ENCODE data around the gene FAAP100. TPM values are rescaled to one million over a fixed set of nuclear protein-coding genes. Genes with fewer than 3 reads are reported as not detected.

Gene FAAP100
- total RNA-seq, 1 donor from 2014 or later, result 64.6 TPM

DNA sequence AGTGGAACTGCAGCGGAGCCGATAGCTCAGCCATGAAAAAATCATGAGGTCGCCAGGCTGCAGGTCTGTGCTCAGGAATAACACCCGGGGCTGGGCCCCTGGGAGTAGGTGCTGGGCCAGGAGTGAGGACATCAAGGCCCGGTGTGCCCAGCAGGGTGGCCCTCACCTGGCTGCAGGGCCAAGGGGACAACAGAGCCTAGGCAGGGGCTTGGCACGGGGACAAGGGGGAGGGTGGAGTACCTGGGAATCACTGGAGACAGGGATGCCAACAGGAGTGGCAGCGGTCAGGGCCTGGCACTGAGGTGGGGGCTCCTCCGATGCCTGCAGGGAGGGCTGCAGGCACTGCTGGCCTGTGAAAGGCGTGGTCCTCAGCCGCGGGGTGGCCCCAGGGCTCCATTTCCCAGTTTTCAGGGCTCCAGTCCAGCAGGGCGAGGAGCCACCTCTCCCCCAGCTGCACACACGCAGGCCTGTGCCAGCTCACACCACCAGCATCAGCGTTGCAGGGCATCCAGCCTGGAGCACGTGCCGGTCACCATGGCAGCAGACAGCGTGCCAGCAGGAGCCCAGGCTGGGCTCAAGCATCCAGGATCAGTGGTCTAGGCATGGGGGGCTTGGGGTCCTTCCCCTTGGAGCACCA lies 28.6 kb downstream of the FAAP100 start:
- H3K27ac Mint-ChIP-seq (ENCODE audit: unreplicated experiment), result no peak overlapping the region
- H3K9me3 Mint-ChIP-seq (ENCODE audit: unreplicated experiment), result no peaks in the 10 kb centered on the region
- H3K4me3 Mint-ChIP-seq (ENCODE audit: unreplicated experiment), result no peak overlapping the region
- no peaks in the 10 kb centered on the region for H3K27me3 Mint-ChIP-seq (ENCODE audit: unreplicated experiment)
- peaks cover 15% of the 10 kb centered on the region for H3K4me1 Mint-ChIP-seq (ENCODE audit: unreplicated experiment)
- no peak for DNase-seq (ENCODE audit: extremely low spot score, unreplicated experiment)
- TF ChIP-seq, protein P1, sequence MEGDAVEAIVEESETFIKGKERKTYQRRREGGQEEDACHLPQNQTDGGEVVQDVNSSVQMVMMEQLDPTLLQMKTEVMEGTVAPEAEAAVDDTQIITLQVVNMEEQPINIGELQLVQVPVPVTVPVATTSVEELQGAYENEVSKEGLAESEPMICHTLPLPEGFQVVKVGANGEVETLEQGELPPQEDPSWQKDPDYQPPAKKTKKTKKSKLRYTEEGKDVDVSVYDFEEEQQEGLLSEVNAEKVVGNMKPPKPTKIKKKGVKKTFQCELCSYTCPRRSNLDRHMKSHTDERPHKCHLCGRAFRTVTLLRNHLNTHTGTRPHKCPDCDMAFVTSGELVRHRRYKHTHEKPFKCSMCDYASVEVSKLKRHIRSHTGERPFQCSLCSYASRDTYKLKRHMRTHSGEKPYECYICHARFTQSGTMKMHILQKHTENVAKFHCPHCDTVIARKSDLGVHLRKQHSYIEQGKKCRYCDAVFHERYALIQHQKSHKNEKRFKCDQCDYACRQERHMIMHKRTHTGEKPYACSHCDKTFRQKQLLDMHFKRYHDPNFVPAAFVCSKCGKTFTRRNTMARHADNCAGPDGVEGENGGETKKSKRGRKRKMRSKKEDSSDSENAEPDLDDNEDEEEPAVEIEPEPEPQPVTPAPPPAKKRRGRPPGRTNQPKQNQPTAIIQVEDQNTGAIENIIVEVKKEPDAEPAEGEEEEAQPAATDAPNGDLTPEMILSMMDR (IDR thresholded peaks at IDR 0.05), result no peak
- H3K36me3 Mint-ChIP-seq (ENCODE audit: unreplicated experiment), result no peaks in the 10 kb centered on the region

DNA sequence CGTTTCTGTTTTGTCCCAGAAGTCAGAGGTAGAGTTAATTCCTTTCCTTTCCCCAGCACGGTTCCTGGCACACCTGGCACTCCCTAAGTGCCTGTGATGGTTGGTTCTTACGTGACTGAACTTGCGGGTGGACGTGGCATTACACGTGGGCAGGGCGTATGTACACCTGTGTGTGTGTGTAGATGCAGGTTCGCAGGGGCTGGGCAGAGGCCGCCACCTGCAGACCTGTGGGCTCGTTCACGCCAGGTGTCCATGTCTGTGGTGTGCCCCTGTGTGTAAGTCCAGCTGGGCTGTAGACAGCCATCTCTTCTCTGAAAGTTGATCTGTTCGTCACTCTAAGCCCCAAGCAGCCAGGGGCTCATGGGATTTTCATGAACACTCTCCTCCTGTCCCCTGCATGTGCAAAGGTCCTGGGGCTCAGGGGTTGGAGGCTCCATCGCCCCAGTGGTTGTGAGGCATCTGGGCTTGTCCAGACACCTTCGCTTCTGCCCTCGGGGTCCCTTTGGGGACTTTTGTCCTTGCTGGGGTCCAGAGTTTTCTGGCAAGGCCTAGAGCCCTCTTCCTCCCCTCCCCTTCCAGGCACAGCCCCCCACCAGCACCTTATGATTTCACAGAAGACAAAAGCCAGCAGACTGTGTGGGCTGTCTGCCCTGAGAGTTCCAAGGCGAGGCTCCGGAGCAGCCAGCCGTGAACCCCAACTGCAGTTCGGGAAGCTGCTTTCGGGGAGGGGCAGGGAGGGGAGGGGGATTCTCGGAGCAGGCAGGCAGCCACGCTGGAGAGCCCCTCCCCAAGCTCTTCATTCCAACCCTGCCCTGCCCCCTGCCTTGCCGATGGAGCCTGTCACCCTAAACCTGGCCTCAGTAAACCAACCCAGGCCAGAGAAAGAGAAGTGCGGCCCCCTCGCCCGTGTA lies 29.4 kb downstream of the FAAP100 start:
- H3K36me3 Mint-ChIP-seq (ENCODE audit: unreplicated experiment), result no peaks in the 10 kb centered on the region
- H3K4me1 Mint-ChIP-seq (ENCODE audit: unreplicated experiment), result peaks cover 22% of the 10 kb centered on the region
- no peak overlapping the region for H3K4me3 Mint-ChIP-seq (ENCODE audit: unreplicated experiment)
- no peaks in the 10 kb centered on the region for H3K27me3 Mint-ChIP-seq (ENCODE audit: unreplicated experiment)
- TF ChIP-seq, protein P1 (IDR thresholded peaks at IDR 0.05), result no peak
- no peak overlapping the region for H3K27ac Mint-ChIP-seq (ENCODE audit: unreplicated experiment)
- DNase-seq (ENCODE audit: extremely low spot score, unreplicated experiment), result no peak
- no peaks in the 10 kb centered on the region for H3K9me3 Mint-ChIP-seq (ENCODE audit: unreplicated experiment)

GRCh38 chr17:81520021-81520901 lies 31.9 kb downstream of the FAAP100 start:
- Mint-ChIP-seq H3K4me3 (ENCODE audit: unreplicated experiment) (no peak overlapping the region), H3K27ac (ENCODE audit: unreplicated experiment) (no peak overlapping the region)

GRCh38 chr17:81519284-81520020 lies 32.7 kb downstream of the FAAP100 start:
- TF ChIP-seq, protein P1 (IDR thresholded peaks at IDR 0.05), result peak; percentile 45
- H3K27ac Mint-ChIP-seq (ENCODE audit: unreplicated experiment), result no peak overlapping the region
- peaks cover 43% of the 10 kb centered on the region for H3K4me1 Mint-ChIP-seq (ENCODE audit: unreplicated experiment)
- H3K9me3 Mint-ChIP-seq (ENCODE audit: unreplicated experiment), result no peaks in the 10 kb centered on the region
- H3K27me3 Mint-ChIP-seq (ENCODE audit: unreplicated experiment), result no peaks in the 10 kb centered on the region
- H3K36me3 Mint-ChIP-seq (ENCODE audit: unreplicated experiment), result no peaks in the 10 kb centered on the region
- H3K4me3 Mint-ChIP-seq (ENCODE audit: unreplicated experiment), result no peak overlapping the region
- DNase-seq (ENCODE audit: extremely low spot score, unreplicated experiment), result no peak

More at GRCh38 chr17:81520021-81520901, 31.9 kb downstream of the FAAP100 start:
- Mint-ChIP-seq H3K9me3 (ENCODE audit: unreplicated experiment) (no peaks in the 10 kb centered on the region), H3K36me3 (ENCODE audit: unreplicated experiment) (no peaks in the 10 kb centered on the region), H3K4me1 (ENCODE audit: unreplicated experiment) (peaks cover 41% of the 10 kb centered on the region), H3K27me3 (ENCODE audit: unreplicated experiment) (no peaks in the 10 kb centered on the region)
- TF ChIP-seq, protein P1 (IDR thresholded peaks at IDR 0.05), result no peak
- no peak for DNase-seq (ENCODE audit: extremely low spot score, unreplicated experiment)

All from osteocyte (in vitro differentiated cells).